Tibial nerve (tissue), 4 donors: ENCODE measurements around the gene MIX23. TPM values are rescaled to one million over a fixed set of nuclear protein-coding genes. Genes with fewer than 3 reads are reported as not detected.

Experiments
- DNase-seq, 2 donors: peaks; one replicate each; pipeline ENCODE4 v3.0.0-alpha.2; 2019; ENCODE audit warnings: low spot score in 2 of 2
- H3K27ac ChIP-seq, 4 donors: fragments of 200-600 bp; sonication (generic) in 3 of 4; one replicate each; pipeline ENCODE4 v1.5.1; 2017 to 2019; ENCODE audit warnings: mild to moderate bottlenecking in 1 of 4
- H3K27me3 ChIP-seq, 2 donors: fragments of 200-600 bp; sonication (generic) in 1 of 2; one replicate each; pipeline versions ENCODE4 v1.5.1 to v1.6.0; 2017 to 2019
- H3K36me3 ChIP-seq, 3 donors: fragments of 200-600 bp; sonication (generic); one replicate each; pipeline ENCODE4 v1.5.1; 2018 to 2019
- H3K4me1 ChIP-seq, 4 donors: fragments of 200-600 bp; sonication (generic) in 3 of 4; one replicate each; pipeline ENCODE4 v1.5.1; 2017 to 2019
- H3K4me3 ChIP-seq, 4 donors: fragments of 200-600 bp; sonication (generic) in 3 of 4; one replicate each; pipeline ENCODE4 v1.5.1; 2017 to 2019; ENCODE audit warnings: mild to moderate bottlenecking in 1 of 4, moderate library complexity in 1 of 4
- H3K9me3 ChIP-seq, 4 donors: fragments of 200-600 bp; sonication (generic) in 3 of 4; one replicate each; pipeline ENCODE4 v1.5.1; 2017 to 2019
- EP300 ChIP-seq, 2 donors: sonication (generic); formaldehyde crosslinking; IDR thresholded peaks; one replicate each; pipeline ENCODE4 v1.6.1; 2017; ENCODE audit warnings: antibody characterized with exemption in 2 of 2, mild to moderate bottlenecking in 1 of 2
- POLR2A ChIP-seq, 2 donors: fragments of 450-650 bp; IDR thresholded peaks; one replicate each; pipeline ENCODE4 v1.6.1; 2017; ENCODE audit warnings: antibody characterized with exemption in 2 of 2, mild to moderate bottlenecking in 2 of 2, moderate library complexity in 2 of 2
- WGBS, 2 donors: methylation state at CpG; one replicate each; pipeline ENCODE4 v1.1.5; 2018; 5-methylcytosine and 5-hydroxymethylcytosine counted together
- total RNA-seq, 4 donors: library from RNA; depleted of rRNA; stranded (reverse); fragments of >200 nt; gene quantifications; one replicate each; pipeline ENCODE4 v1.1.0, GENCODE V29; 2016
- TF ChIP-seq, protein P1 (sequence below), 5 experiments: fragments of 200-600 bp in 3 of 5; fragments of 450-650 bp in 2 of 5; sonication (generic) in 3 of 5; IDR thresholded peaks; one replicate each; pipeline ENCODE4 v1.5.1; 2016 to 2019; ENCODE audit warnings: antibody characterized with exemption in 5 of 5, mild to moderate bottlenecking in 3 of 5, moderate library complexity in 2 of 5

The MIX23 gene
- total RNA-seq, 4 donors from 2014 or later: 5.7 to 19.2 (median 13.5) TPM

DNA sequence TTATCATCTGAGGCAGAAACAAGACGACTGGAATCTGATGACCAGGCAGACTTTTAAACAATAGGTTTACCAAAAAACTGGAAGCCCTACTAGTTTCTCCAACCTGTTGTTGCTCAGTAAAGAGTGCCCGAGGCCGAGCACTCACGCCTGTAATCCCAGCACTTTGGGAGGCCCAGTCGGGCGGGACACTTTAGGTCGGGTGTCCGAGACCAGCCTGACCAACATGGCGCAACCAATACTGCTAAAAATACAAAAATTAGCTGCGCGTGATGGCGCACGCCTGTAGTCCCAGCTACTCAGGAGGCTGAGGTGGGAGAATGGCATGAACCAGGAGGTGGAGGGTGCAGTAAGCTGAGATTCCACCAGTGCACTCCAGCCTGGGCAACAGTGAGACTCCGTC, 33.9 kb upstream of the MIX23 start:
- no peaks in the 10 kb centered on the region for H3K27me3 ChIP-seq
- peak overlapping the region in 3 of 4 donors; percentile 85 to 94 (median 92) for H3K27ac ChIP-seq
- no peaks in the 10 kb centered on the region for H3K9me3 ChIP-seq
- 51 to 59% methylated on average over 14 of the region's 14 CpGs for WGBS, 2 donors
- peaks cover 0 to 41% (median 23%) of the 10 kb centered on the region in 4 donors for H3K4me1 ChIP-seq
- peak overlapping the region; percentile 47 to 94 (median 76) for H3K4me3 ChIP-seq
- no peak for DNase-seq
- H3K36me3 ChIP-seq: peaks cover 0 to 15% (median 0%) of the 10 kb centered on the region in 3 donors
- TF ChIP-seq EP300 (IDR thresholded peaks at IDR 0.05): no peak
- TF ChIP-seq, protein P1, sequence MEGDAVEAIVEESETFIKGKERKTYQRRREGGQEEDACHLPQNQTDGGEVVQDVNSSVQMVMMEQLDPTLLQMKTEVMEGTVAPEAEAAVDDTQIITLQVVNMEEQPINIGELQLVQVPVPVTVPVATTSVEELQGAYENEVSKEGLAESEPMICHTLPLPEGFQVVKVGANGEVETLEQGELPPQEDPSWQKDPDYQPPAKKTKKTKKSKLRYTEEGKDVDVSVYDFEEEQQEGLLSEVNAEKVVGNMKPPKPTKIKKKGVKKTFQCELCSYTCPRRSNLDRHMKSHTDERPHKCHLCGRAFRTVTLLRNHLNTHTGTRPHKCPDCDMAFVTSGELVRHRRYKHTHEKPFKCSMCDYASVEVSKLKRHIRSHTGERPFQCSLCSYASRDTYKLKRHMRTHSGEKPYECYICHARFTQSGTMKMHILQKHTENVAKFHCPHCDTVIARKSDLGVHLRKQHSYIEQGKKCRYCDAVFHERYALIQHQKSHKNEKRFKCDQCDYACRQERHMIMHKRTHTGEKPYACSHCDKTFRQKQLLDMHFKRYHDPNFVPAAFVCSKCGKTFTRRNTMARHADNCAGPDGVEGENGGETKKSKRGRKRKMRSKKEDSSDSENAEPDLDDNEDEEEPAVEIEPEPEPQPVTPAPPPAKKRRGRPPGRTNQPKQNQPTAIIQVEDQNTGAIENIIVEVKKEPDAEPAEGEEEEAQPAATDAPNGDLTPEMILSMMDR (IDR thresholded peaks at IDR 0.05): no peak
- TF ChIP-seq POLR2A (IDR thresholded peaks at IDR 0.05): no peak

DNA sequence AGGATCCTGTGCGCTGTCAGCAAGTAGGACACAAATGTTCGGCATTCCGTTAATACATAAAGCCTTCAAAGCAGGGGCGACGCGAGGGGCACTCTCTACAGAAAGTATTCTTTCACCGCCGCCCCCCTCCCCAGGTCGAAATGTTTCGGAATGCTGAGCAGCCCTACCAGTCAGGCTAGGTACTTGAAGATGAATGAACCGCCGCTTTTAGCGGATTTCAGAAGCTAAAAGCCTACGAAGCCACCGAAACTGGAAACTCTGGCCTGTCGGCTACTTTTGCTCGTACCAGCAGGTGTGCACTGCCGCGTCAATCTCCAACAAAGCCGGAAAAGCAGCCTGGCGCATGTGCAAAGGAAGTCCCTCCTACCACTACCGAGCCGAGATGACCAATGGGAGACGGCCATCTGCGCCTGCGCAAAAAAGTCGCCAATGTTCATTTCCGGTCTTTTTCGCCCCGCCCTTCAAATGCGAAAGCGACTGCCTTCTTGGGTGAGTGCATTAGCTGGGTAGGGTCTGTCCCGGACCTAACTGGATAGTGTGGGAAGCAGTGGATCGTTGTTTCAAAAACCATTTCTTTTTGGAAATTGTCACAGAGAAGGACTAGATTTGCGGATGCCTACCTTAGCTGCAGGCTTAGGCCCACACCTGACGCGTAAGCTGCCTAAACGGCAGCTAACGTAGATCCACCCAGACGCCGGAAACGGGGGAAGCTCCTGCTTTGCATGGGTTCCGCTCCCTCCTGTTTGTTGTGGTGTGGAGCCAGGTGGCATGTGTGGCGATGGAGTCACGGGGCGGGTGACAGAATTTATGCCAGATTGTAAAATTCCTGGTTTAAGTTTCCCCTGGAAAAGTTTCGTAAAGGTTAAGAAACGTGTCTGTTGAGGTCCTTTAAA, 33.0 kb upstream of the MIX23 start, which contains the start of gene WDR5B:
Gene WDR5B, minus strand, starts transcription at position 301 of the 893 bp plus-strand sequence. CDS start 534 bp downstream, outside the sequence.
- TF ChIP-seq EP300 (IDR thresholded peaks at IDR 0.05) (peak; percentile 83 to 97), POLR2A (IDR thresholded peaks at IDR 0.05) (peak; percentile 75 to 76)
- TF ChIP-seq, protein P1 (IDR thresholded peaks at IDR 0.05): peak in 1 of 5 experiments; percentile 38
- peak; percentile 94 to 98 for DNase-seq
- Histone ChIP-seq H3K36me3 (peaks cover 0 to 15% (median 0%) of the 10 kb centered on the region in 3 donors), H3K27me3 (no peaks in the 10 kb centered on the region), H3K4me3 (peak within 1 kb of the TSS; percentile 47 to 94 (median 76)), H3K9me3 (no peaks in the 10 kb centered on the region), H3K4me1 (peaks cover 0 to 43% (median 23%) of the 10 kb centered on the region in 4 donors), H3K27ac (peak within 1 kb of the TSS; percentile 55 to 94 (median 88))
- WGBS, 2 donors: 0 to 2% methylated on average over 48 of the region's 48 CpGs

DNA sequence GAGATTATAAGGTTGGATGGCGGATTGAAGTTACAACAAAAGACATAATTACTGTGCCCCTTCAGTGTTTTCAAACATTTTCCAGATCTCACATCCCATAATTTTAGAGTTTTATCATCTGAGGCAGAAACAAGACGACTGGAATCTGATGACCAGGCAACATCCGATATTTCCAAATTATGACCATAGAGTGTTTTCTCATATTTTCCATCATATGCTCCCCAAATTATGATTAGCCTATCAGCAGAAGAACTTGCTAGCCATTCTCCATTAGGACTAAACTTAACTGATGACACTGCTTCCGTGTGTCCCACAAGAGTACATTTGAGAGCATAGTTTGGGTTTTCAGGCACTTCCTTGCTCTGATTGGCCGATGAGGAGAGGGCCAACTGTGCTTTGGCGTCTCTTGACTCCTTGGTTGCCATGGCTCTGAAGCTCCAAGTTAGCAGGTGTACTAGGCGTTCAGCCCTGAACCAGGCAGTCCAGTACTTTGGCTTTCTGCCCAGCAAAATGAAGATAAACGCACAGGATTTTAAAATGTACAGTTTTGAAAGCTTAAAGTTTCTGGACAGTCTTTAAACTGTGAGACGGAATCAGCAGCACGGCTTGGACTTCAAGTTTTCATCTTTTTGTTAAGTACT, 32.2 kb upstream of the MIX23 start:
- WGBS, 2 donors: 23% methylated on average over 10 of the region's 10 CpGs
- Histone ChIP-seq H3K27ac (peak overlapping the region; percentile 55 to 94 (median 88)), H3K9me3 (no peaks in the 10 kb centered on the region), H3K27me3 (no peaks in the 10 kb centered on the region), H3K4me1 (peaks cover 0 to 43% (median 23%) of the 10 kb centered on the region in 4 donors), H3K4me3 (peak overlapping the region; percentile 47 to 94 (median 76)), H3K36me3 (peaks cover 0 to 22% (median 0%) of the 10 kb centered on the region in 3 donors)
- peak in 1 of 2 donors; percentile 7 for DNase-seq
- TF ChIP-seq EP300 (IDR thresholded peaks at IDR 0.05) (no peak), POLR2A (IDR thresholded peaks at IDR 0.05) (no peak)
- TF ChIP-seq, protein P1 (IDR thresholded peaks at IDR 0.05): no peak

DNA sequence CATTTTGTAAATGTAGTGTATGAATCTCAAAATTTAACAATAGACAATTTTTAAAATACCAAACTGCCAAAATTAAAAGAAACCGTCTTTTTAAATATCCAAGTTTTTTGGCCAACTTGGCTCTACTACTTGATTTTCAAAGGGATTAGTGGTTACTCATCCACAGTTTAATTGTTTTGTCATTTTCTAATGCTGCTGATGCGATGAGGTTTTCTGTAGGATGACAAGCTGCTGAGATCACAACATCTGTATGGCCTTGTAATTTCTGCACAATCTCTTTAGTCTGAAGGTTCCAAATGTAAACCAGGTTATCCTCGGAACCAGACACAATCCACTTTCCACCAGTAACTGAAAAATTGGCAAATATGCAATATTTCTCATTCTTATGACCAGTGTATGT, 31.4 kb upstream of the MIX23 start:
- no peak for DNase-seq
- TF ChIP-seq EP300 (IDR thresholded peaks at IDR 0.05) (no peak), POLR2A (IDR thresholded peaks at IDR 0.05) (no peak)
- no peaks in the 10 kb centered on the region for H3K27me3 ChIP-seq
- H3K9me3 ChIP-seq: no peaks in the 10 kb centered on the region
- peaks cover 0 to 43% (median 23%) of the 10 kb centered on the region in 4 donors for H3K4me1 ChIP-seq
- no peak overlapping the region for H3K4me3 ChIP-seq
- 86 to 87% methylated on average over 3 of the region's 3 CpGs for WGBS, 2 donors
- no peak overlapping the region for H3K27ac ChIP-seq
- H3K36me3 ChIP-seq: peaks cover 0 to 30% (median 0%) of the 10 kb centered on the region in 3 donors

DNA sequence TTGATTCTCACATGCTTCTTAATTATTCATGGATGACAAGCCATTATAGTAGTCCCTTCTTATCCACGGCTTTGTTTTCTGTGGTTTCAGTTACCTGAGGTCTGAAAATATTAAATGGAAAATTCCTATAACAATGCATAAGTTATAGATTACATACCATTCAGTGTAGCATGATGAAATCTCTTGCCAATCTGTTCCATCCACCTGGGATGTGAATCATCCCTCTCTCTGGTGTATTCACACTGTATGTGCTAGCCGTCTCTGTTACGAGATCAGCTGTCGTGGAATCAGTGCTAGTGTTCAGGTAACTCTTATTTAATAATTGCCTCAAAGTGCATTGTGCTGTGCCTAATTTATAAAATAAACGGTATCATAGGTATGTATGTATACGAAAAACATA, 27.6 kb upstream of the MIX23 start:
- DNase-seq: no peak
- Histone ChIP-seq H3K27ac (no peak overlapping the region), H3K36me3 (peaks cover 0 to 64% (median 0%) of the 10 kb centered on the region in 3 donors), H3K4me3 (no peak overlapping the region), H3K9me3 (no peaks in the 10 kb centered on the region), H3K27me3 (no peaks in the 10 kb centered on the region), H3K4me1 (peaks cover 0 to 27% (median 11%) of the 10 kb centered on the region in 4 donors)
- 86 to 89% methylated on average over 6 of the region's 6 CpGs for WGBS, 2 donors
- TF ChIP-seq EP300 (IDR thresholded peaks at IDR 0.05) (no peak), POLR2A (IDR thresholded peaks at IDR 0.05) (no peak)
- TF ChIP-seq, protein P1 (IDR thresholded peaks at IDR 0.05): no peak
